Chondrocyte (in vitro differentiated cells): ENCODE measurements around the gene GNAT1. TPM values are rescaled to one million over a fixed set of nuclear protein-coding genes. Genes with fewer than 3 reads are reported as not detected.

Source experiments
- DNase-seq: peaks from one replicate; pipeline ENCODE4 v3.0.0; 2021; ENCODE audit warnings: mixed read lengths, low spot score
- H3K27ac Mint-ChIP-seq: one replicate; pipeline ENCODE4 v1.8.0; 2021; ENCODE audit warnings: mild to moderate bottlenecking, moderate library complexity, mixed read lengths; ENCODE audit not compliant: unreplicated experiment
- H3K27me3 Mint-ChIP-seq: 2 replicates; pipeline ENCODE4 v1.8.0; 2021; ENCODE audit warnings: low read depth, mixed read lengths
- H3K36me3 Mint-ChIP-seq: 2 replicates; pipeline ENCODE4 v1.8.0; 2021; ENCODE audit warnings: low read depth, mixed read lengths
- H3K4me1 Mint-ChIP-seq: 2 replicates; pipeline ENCODE4 v1.8.0; 2021; ENCODE audit warnings: low read depth, mild to moderate bottlenecking, mixed read lengths
- H3K4me3 Mint-ChIP-seq: one replicate; pipeline ENCODE4 v1.8.0; 2021; ENCODE audit warnings: mild to moderate bottlenecking, moderate library complexity, mixed read lengths; ENCODE audit not compliant: unreplicated experiment
- H3K9me3 Mint-ChIP-seq: 2 replicates; pipeline ENCODE4 v1.8.0; 2021; ENCODE audit warnings: low read depth, mixed read lengths
- total RNA-seq: library from RNA; stranded (reverse); gene quantifications from 3 replicates; pipeline ENCODE4 v1.2.1, GENCODE V29; 2021
- TF ChIP-seq, protein P1 (sequence below): fragments of 200-600 bp; sonication (generic); IDR thresholded peaks from 2 replicates; pipeline ENCODE4 v1.5.0; 2021; ENCODE audit warnings: antibody characterized with exemption, mild to moderate bottlenecking, moderate library complexity

GNAT1 gene
- total RNA-seq, 1 donor from 2014 or later, result not detected

DNA sequence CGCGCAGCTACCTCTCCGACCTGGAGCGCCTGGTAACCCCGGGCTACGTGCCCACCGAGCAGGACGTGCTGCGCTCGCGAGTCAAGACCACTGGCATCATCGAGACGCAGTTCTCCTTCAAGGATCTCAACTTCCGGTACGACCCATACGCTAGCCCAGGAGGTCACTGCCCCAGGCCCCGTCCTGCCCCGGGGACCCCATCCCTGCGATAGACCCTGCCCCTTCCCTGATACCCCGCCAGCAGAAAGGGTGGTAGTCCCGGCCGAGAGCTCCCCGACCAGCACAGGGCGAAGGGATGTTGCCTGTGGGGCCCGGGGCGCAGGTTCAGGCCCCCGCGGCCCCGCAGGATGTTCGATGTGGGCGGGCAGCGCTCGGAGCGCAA lies 2.3 kb downstream of the GNAT1 start:
- TF ChIP-seq, protein P1, sequence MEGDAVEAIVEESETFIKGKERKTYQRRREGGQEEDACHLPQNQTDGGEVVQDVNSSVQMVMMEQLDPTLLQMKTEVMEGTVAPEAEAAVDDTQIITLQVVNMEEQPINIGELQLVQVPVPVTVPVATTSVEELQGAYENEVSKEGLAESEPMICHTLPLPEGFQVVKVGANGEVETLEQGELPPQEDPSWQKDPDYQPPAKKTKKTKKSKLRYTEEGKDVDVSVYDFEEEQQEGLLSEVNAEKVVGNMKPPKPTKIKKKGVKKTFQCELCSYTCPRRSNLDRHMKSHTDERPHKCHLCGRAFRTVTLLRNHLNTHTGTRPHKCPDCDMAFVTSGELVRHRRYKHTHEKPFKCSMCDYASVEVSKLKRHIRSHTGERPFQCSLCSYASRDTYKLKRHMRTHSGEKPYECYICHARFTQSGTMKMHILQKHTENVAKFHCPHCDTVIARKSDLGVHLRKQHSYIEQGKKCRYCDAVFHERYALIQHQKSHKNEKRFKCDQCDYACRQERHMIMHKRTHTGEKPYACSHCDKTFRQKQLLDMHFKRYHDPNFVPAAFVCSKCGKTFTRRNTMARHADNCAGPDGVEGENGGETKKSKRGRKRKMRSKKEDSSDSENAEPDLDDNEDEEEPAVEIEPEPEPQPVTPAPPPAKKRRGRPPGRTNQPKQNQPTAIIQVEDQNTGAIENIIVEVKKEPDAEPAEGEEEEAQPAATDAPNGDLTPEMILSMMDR, result no peak
- Mint-ChIP-seq H3K27ac (no peak overlapping the region), H3K36me3 (no peaks in the 10 kb centered on the region), H3K4me3 (no peak overlapping the region), H3K9me3 (no peaks in the 10 kb centered on the region), H3K27me3 (peaks cover 3% of the 10 kb centered on the region), H3K4me1 (peaks cover 6% of the 10 kb centered on the region)
- no peak for DNase-seq

GRCh38 chr3:50194128-50194902 lies 2.9 kb downstream of the GNAT1 start:
- H3K4me1 Mint-ChIP-seq, result peaks cover 1% of the 10 kb centered on the region
- H3K27me3 Mint-ChIP-seq, result peaks cover 5% of the 10 kb centered on the region
- H3K27ac Mint-ChIP-seq, result no peak overlapping the region
- no peaks in the 10 kb centered on the region for H3K36me3 Mint-ChIP-seq
- no peaks in the 10 kb centered on the region for H3K9me3 Mint-ChIP-seq
- TF ChIP-seq, protein P1, result peak; percentile 87
- H3K4me3 Mint-ChIP-seq, result no peak overlapping the region
- DNase-seq, result no peak

GRCh38 chr3:50194903-50195500 lies 3.6 kb downstream of the GNAT1 start:
- H3K9me3 Mint-ChIP-seq, result no peaks in the 10 kb centered on the region
- no peaks in the 10 kb centered on the region for H3K4me1 Mint-ChIP-seq
- H3K36me3 Mint-ChIP-seq, result no peaks in the 10 kb centered on the region
- TF ChIP-seq, protein P1, result peak; percentile 3
- H3K27ac Mint-ChIP-seq, result no peak overlapping the region
- H3K4me3 Mint-ChIP-seq, result no peak overlapping the region
- DNase-seq, result no peak
- peaks cover 5% of the 10 kb centered on the region for H3K27me3 Mint-ChIP-seq

DNA sequence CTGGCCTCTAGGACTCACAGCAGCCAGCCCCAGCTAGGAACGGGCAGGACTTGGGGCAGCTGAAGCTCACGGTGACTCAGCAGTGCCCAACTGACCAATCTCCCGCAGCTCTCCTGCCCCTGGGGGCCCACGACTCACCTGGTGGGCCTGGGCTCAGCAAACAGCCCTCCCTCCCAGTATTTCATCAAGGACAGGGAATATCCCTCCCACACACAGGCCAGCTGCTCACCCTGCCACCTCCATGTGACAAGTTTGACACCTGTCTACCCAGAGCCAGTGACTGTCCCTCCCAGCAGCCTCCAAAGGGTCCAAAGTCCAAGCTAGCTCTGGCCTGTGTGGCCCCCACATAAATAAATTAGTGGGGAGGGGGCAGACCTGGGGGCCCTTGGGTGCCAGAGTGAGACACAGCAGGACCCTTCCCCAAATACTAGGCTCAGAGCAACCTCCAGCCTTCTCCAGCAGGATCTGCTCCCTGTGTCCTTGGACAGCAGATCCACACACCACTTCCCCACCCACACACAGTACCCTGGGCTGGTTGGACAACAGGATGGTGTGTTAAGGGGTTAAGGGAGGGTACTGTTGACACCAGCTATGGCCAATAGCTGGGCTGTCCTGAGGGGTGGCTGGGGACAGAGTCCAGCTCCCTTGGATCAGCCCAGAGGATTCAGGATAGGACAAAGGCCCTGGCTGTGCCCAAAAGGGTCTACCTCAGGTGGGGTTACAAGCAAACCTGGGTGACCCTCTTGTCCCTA lies 4.3 kb downstream of the GNAT1 start:
- Mint-ChIP-seq H3K9me3 (no peaks in the 10 kb centered on the region), H3K4me1 (no peaks in the 10 kb centered on the region), H3K27me3 (peaks cover 5% of the 10 kb centered on the region), H3K27ac (no peak overlapping the region), H3K4me3 (no peak overlapping the region), H3K36me3 (no peaks in the 10 kb centered on the region)
- TF ChIP-seq, protein P1, result no peak
- DNase-seq, result no peak

DNA sequence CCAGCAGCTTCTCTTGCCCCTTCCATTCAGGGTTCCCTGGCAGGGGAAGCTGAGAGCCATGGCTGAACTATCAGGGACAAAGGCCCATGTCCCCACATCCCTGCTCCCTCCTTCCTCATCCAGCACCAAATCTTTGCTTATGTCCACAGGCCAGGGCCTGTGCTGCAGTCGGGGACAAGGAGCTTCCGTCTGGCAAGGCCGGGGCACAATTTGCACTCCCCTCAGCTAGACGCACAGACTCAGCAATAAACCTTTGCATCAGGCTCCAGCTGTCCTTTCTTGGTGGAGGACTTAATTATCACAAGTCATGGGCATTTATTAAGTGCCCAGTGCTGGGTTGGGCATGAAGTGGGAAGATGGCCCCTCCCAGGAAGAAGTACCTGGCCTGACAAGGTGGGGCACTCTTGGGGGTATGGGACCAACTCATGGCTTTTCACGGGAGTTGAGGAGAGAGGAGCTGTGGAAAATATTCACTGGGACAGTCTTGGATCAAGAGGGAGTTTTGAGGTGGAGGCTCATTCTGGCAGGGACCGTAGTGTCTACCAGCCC lies 4.9 kb downstream of the GNAT1 start:
- Mint-ChIP-seq H3K27me3 (peaks cover 10% of the 10 kb centered on the region), H3K4me3 (no peak overlapping the region), H3K36me3 (no peaks in the 10 kb centered on the region), H3K4me1 (no peaks in the 10 kb centered on the region), H3K27ac (no peak overlapping the region), H3K9me3 (no peaks in the 10 kb centered on the region)
- TF ChIP-seq, protein P1, result no peak
- DNase-seq, result no peak
